Activated T-cell treated with anti-CD3 and anti-CD28 coated beads, Interleukin-2, amount 50 U/mL, for 4 hours (primary cell): Measurements from ENCODE around the gene CDKL2. TPM values are rescaled to one million over a fixed set of nuclear protein-coding genes. Genes with fewer than 3 reads are reported as not detected.
A peak's percentile ranks its signal among the peaks of the same experiment; 100 is the strongest.

Source experiments
- ATAC-seq, 2 donors: fragments of 200-7000 bp; cut with Tn5 transposase; one replicate each; pipeline ENCODE4 v1.10.0; 2021
- DNase-seq: peaks from one replicate; pipeline ENCODE4 v3.0.0-alpha.2; 2020
- H3K27me3 Mint-ChIP-seq: one replicate; pipeline ENCODE4 v1.8.0; 2021; ENCODE audit warnings: low read depth, mixed read lengths
- H3K36me3 Mint-ChIP-seq: one replicate; pipeline ENCODE4 v1.8.0; 2022; ENCODE audit warnings: mixed read lengths; ENCODE audit not compliant: insufficient read depth
- H3K4me1 Mint-ChIP-seq: one replicate; pipeline ENCODE4 v1.8.0; 2021; ENCODE audit warnings: low read depth, mixed read lengths
- H3K4me3 Mint-ChIP-seq: one replicate; pipeline ENCODE4 v1.8.0; 2021; ENCODE audit warnings: mild to moderate bottlenecking, moderate library complexity, mixed read lengths
- H3K9me3 Mint-ChIP-seq: one replicate; pipeline ENCODE4 v1.8.0; 2021; ENCODE audit warnings: mixed read lengths
- total RNA-seq, 3 donors: library from RNA; stranded (reverse); gene quantifications; one replicate each; pipeline ENCODE4 v1.2.1, GENCODE V29; 2021

Gene CDKL2
- total RNA-seq, 3 donors from 2014 or later = 0.08 to 0.33 TPM; not detected in 1

- Mint-ChIP-seq H3K4me3 (no peak overlapping the region), H3K4me1 (no peaks in the 10 kb centered on the region), H3K9me3 (no peaks in the 10 kb centered on the region), H3K27me3 (no peaks in the 10 kb centered on the region), H3K36me3 (no peaks in the 10 kb centered on the region)
- ATAC-seq (no peak), DNase-seq (no peak)
Measured at GRCh38 chr4:75623026-75623425, 7.3 kb downstream of the CDKL2 start.

GRCh38 chr4:75621715-75622114 is 8.6 kb downstream of the CDKL2 start:
- Mint-ChIP-seq H3K27me3 (no peaks in the 10 kb centered on the region), H3K4me1 (no peaks in the 10 kb centered on the region), H3K4me3 (no peak overlapping the region), H3K9me3 (no peaks in the 10 kb centered on the region), H3K36me3 (no peaks in the 10 kb centered on the region)
- ATAC-seq (no peak), DNase-seq (no peak)

GRCh38 chr4:75612306-75612705 is 18.0 kb downstream of the CDKL2 start:
- H3K9me3 Mint-ChIP-seq = no peaks in the 10 kb centered on the region
- no peak overlapping the region for H3K4me3 Mint-ChIP-seq
- H3K36me3 Mint-ChIP-seq = no peaks in the 10 kb centered on the region
- no peaks in the 10 kb centered on the region for H3K4me1 Mint-ChIP-seq
- no peak for DNase-seq
- H3K27me3 Mint-ChIP-seq = no peaks in the 10 kb centered on the region
- no peak for ATAC-seq

- DNase-seq = no peak
- no peak overlapping the region for H3K4me3 Mint-ChIP-seq
Measured at GRCh38 chr4:75605928-75606327, 24.4 kb downstream of the CDKL2 start.

GRCh38 chr4:75599647-75600046 is 30.7 kb downstream of the CDKL2 start:
- Mint-ChIP-seq H3K4me1 (no peaks in the 10 kb centered on the region), H3K36me3 (peaks cover 3% of the 10 kb centered on the region), H3K4me3 (no peak overlapping the region), H3K27me3 (no peaks in the 10 kb centered on the region), H3K9me3 (no peaks in the 10 kb centered on the region)
- no peak for DNase-seq
- no peak for ATAC-seq

More at GRCh38 chr4:75605928-75606327, 24.4 kb downstream of the CDKL2 start:
- ATAC-seq = no peak
- no peaks in the 10 kb centered on the region for H3K27me3 Mint-ChIP-seq
- no peaks in the 10 kb centered on the region for H3K36me3 Mint-ChIP-seq
- H3K4me1 Mint-ChIP-seq = no peaks in the 10 kb centered on the region
- H3K9me3 Mint-ChIP-seq = no peaks in the 10 kb centered on the region

GRCh38 chr4:75598390-75598789 is 31.9 kb downstream of the CDKL2 start:
- ATAC-seq = peak in 1 of 2 donors; percentile 59

GRCh38 chr4:75596061-75596460 is 34.3 kb downstream of the CDKL2 start:
- ATAC-seq = no peak
- Mint-ChIP-seq H3K9me3 (no peaks in the 10 kb centered on the region), H3K27me3 (no peaks in the 10 kb centered on the region), H3K4me1 (no peaks in the 10 kb centered on the region), H3K36me3 (peaks cover 3% of the 10 kb centered on the region), H3K4me3 (no peak overlapping the region)
- no peak for DNase-seq

More at GRCh38 chr4:75598390-75598789, 31.9 kb downstream of the CDKL2 start:
- Mint-ChIP-seq H3K36me3 (peaks cover 3% of the 10 kb centered on the region), H3K4me3 (no peak overlapping the region), H3K4me1 (no peaks in the 10 kb centered on the region), H3K9me3 (no peaks in the 10 kb centered on the region), H3K27me3 (no peaks in the 10 kb centered on the region)
- DNase-seq = no peak

- ATAC-seq (no peak), DNase-seq (no peak)
- Mint-ChIP-seq H3K4me1 (no peaks in the 10 kb centered on the region), H3K9me3 (no peaks in the 10 kb centered on the region), H3K36me3 (no peaks in the 10 kb centered on the region), H3K4me3 (no peak overlapping the region), H3K27me3 (no peaks in the 10 kb centered on the region)
Measured at GRCh38 chr4:75593393-75593792, 36.9 kb downstream of the CDKL2 start.

- Mint-ChIP-seq H3K27me3 (no peaks in the 10 kb centered on the region), H3K36me3 (no peaks in the 10 kb centered on the region), H3K9me3 (peaks cover 5% of the 10 kb centered on the region), H3K4me1 (no peaks in the 10 kb centered on the region), H3K4me3 (no peak overlapping the region)
- DNase-seq = no peak
- no peak for ATAC-seq
Measured at GRCh38 chr4:75584067-75584466, 46.3 kb downstream of the CDKL2 start.

- Mint-ChIP-seq H3K27me3 (peaks cover 13% of the 10 kb centered on the region), H3K9me3 (no peaks in the 10 kb centered on the region), H3K36me3 (no peaks in the 10 kb centered on the region), H3K4me1 (peaks cover 6% of the 10 kb centered on the region), H3K4me3 (no peak overlapping the region)
- ATAC-seq (no peak), DNase-seq (no peak)
Measured at GRCh38 chr4:75567725-75568124, 62.6 kb downstream of the CDKL2 start.

GRCh38 chr4:75566911-75567310 is 63.4 kb downstream of the CDKL2 start:
- peaks cover 13% of the 10 kb centered on the region for H3K27me3 Mint-ChIP-seq
- ATAC-seq (no peak), DNase-seq (no peak)
- no peaks in the 10 kb centered on the region for H3K9me3 Mint-ChIP-seq
- H3K4me1 Mint-ChIP-seq = peaks cover 6% of the 10 kb centered on the region
- H3K4me3 Mint-ChIP-seq = no peak overlapping the region
- H3K36me3 Mint-ChIP-seq = no peaks in the 10 kb centered on the region

- Mint-ChIP-seq H3K27me3 (peaks cover 11% of the 10 kb centered on the region), H3K36me3 (no peaks in the 10 kb centered on the region), H3K4me3 (no peak overlapping the region), H3K4me1 (peaks cover 6% of the 10 kb centered on the region), H3K9me3 (no peaks in the 10 kb centered on the region)
- ATAC-seq (no peak), DNase-seq (no peak)
Measured at GRCh38 chr4:75565481-75565880, 64.8 kb downstream of the CDKL2 start.

- Mint-ChIP-seq H3K36me3 (no peaks in the 10 kb centered on the region), H3K27me3 (peaks cover 9% of the 10 kb centered on the region), H3K4me1 (peaks cover 6% of the 10 kb centered on the region), H3K9me3 (no peaks in the 10 kb centered on the region), H3K4me3 (no peak overlapping the region)
- DNase-seq (no peak), ATAC-seq (no peak)
Measured at GRCh38 chr4:75564023-75564422, 66.3 kb downstream of the CDKL2 start.

- Mint-ChIP-seq H3K27me3 (peaks cover 18% of the 10 kb centered on the region), H3K4me3 (no peak overlapping the region), H3K4me1 (peaks cover 6% of the 10 kb centered on the region), H3K9me3 (no peaks in the 10 kb centered on the region), H3K36me3 (no peaks in the 10 kb centered on the region)
- DNase-seq = no peak
- ATAC-seq = no peak
Measured at GRCh38 chr4:75561789-75562188, 68.5 kb downstream of the CDKL2 start.

- Mint-ChIP-seq H3K36me3 (no peaks in the 10 kb centered on the region), H3K4me1 (peaks cover 6% of the 10 kb centered on the region), H3K4me3 (no peak overlapping the region), H3K9me3 (no peaks in the 10 kb centered on the region), H3K27me3 (peaks cover 13% of the 10 kb centered on the region)
- ATAC-seq = no peak
- DNase-seq = no peak
Measured at GRCh38 chr4:75557696-75558095, 72.6 kb downstream of the CDKL2 start.
